AG10803 (cell line): ENCODE measurements around the gene TMEM18.

ENCODE experiments used
- DNase-seq: peaks from one replicate; pipeline ENCODE4 v3.0.0; 2010; ENCODE audit warnings: low read depth
- H3K4me3 ChIP-seq: 2 replicates; pipeline ENCODE4 v1.5.1; 2011; ENCODE audit warnings: mild to moderate bottlenecking, low read length, control low read depth
- TF ChIP-seq, protein P1 (sequence below): conservative IDR thresholded peaks from 2 replicates; pipeline ENCODE4 v1.5.1; 2011; ENCODE audit warnings: mild to moderate bottlenecking, low read length, control low read depth, inconsistent platforms

Gene TMEM18

DNA sequence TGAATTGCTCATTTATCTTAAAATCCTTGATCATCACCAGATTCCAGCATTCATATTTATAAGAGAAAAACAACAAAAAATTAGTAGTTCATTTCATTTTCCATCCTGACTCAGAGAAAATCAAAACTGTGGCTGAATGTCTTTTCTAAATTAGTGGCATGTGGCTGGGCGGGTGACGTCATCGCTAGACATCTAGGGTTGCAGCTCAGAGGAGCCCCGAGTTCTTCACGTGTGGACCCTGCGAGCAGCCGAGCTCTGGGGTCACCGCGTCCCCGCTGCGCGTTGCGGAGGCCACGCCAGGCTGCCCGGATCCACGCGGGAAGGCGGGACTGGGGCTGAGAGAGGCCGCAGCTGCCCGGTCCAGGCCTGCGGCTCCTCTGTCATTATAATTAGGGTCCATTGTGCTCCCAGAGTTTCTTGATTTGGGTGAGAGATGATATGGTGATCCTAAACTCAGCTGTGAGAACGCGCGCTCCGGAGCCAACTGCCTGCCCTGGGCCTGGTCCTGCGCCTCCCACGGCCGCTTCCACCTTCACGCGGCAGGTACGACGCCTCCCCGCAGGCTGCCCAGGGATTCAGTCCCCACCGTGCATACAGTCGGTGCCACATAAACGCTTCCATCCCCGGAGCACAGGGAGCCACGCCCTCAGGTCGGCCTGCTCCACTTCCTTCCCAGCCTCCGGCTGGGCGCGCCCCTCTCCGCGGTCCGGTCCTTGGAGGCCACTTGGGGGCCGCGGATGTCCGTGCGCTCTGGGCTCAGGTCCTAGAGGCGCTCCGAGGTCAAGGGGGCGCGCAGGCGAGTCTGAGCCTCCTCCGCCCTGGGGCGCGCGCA, 56.5 kb downstream of the TMEM18 start:
- TF ChIP-seq, protein P1, sequence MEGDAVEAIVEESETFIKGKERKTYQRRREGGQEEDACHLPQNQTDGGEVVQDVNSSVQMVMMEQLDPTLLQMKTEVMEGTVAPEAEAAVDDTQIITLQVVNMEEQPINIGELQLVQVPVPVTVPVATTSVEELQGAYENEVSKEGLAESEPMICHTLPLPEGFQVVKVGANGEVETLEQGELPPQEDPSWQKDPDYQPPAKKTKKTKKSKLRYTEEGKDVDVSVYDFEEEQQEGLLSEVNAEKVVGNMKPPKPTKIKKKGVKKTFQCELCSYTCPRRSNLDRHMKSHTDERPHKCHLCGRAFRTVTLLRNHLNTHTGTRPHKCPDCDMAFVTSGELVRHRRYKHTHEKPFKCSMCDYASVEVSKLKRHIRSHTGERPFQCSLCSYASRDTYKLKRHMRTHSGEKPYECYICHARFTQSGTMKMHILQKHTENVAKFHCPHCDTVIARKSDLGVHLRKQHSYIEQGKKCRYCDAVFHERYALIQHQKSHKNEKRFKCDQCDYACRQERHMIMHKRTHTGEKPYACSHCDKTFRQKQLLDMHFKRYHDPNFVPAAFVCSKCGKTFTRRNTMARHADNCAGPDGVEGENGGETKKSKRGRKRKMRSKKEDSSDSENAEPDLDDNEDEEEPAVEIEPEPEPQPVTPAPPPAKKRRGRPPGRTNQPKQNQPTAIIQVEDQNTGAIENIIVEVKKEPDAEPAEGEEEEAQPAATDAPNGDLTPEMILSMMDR: no peak
- no peak overlapping the region for H3K4me3 ChIP-seq
- DNase-seq: no peak

DNA sequence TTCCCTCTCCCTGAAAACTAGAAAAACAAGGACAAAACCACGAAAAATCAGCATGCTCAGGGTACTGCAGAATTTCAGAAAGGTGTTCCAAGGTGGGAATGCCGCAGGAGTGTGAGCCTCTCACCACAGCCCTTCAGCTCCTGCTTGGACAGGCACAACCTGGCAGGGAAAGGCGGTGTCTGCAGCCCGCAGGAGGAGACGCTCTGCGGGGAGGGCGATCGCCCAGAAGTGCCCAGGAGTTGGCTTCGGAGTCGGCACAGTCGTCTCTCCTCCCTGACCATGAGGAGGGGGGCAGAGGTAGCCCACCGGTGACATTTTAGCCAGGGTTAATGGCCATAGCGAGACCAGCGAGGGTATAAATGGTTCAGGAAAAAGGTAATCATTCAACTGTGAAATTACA, 57.2 kb downstream of the TMEM18 start:
- TF ChIP-seq, protein P1: no peak
- no peak for DNase-seq
- no peak overlapping the region for H3K4me3 ChIP-seq

DNA sequence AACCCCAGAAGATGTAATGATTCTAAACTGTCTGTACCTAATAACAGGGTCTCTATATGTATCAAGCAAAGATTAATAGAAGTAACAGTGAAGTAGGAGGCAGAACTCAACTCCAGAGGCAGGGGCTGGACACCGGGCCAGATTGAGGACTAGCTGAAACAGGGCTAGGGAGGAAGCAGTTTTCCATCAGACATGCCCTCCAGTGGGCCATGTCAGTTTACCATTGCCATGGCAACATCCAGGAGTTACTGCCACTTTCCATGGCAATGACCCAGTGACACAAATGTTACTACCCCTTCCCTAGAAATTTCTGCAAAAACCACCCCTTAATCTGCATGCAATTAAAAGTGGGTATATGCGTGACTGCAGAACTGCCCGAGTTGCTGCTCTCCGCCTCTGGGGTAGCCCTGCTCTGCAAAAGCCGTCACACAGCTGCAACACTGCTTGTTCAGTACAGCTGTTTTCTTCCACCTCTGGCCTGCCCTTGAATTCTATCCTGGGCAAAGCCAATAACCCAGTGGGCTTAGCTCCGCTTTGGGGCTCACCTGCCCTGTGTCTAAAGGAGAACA, 58.7 kb downstream of the TMEM18 start:
- no peak overlapping the region for H3K4me3 ChIP-seq
- TF ChIP-seq, protein P1: no peak
- no peak for DNase-seq

DNA sequence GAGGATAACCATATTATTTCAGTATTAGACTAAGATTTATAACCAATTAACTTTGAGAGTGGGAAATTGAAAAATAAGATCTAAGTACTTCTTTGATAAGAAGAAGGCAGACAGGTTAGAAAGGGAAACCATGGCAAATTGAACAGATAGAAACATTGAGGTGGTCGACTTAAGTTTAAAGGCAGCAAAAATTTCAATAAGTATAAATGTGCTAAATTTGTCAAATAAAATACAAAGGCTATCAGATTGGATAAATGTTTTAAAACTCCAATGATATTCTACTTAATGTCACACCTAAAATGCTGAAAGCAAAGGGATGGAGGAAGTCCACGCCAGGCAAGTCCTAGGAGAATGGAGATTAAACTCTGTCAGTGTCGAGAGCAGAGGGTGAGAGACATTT, 59.2 kb downstream of the TMEM18 start:
- DNase-seq: no peak
- H3K4me3 ChIP-seq: no peak overlapping the region
- TF ChIP-seq, protein P1: no peak
